Stimulated activated CD4-positive, alpha-beta T cell treated with anti-CD3 and anti-CD28 coated beads, Interleukin-1b, Interleukin-23, amount 100 ng/mL, for 24 hours (primary cell): ENCODE results near the gene UCKL1.
"Not testable (repeated sequence)": the region's sequence is repeated elsewhere in the genome, so short reads cannot be mapped to it uniquely, and the experiment has no call there.

Experiments used
- DNase-seq, 4 experiments: peaks; one replicate each; pipeline ENCODE4 v3.0.0-alpha.2; 2020; ENCODE audit warnings: low read depth in 4 of 4, low spot score in 1 of 4

UCKL1 gene

DNA sequence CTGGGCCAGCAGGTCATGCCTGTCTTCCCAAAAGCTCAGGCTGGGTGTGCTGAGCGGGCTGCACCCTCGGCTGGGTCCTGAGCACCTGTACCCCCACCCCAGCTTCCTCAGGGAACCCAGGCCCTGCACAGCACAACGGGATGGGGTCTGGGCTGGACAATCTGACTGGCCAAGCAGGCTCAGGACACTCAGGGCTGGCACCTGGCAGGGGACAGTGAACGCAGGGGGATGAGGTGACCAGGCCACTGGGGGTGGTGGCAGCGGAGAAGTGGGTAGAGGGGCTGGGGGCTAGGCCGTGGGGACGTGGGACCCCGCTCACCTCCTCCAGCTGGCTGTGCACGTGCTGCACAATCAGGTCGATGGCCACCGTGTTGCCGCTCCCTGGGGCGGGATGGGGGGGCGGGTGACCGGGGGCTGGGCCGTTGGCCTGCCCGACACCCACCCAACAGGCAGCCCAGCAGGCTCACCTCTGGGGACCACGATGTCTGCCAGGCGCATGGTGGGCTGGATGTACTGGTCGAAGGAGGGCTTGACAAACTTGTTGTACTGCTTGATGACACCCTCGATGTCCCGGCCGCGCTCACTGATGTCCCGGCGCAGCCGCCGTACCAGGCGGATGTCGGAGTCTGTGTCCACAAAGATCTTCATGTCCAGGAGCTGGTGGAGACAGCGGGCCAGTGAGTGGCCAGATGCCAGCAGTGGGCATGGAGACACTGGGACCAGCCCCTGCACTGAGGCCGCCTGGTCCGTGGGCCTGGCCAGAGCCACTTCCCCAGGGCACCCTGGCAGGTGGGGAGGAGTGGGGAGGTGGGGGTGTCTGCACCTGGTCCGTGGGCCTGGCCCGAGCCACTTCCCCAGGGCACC lies 11.9 kb downstream of the UCKL1 start:
- DNase-seq, result no peak

DNA sequence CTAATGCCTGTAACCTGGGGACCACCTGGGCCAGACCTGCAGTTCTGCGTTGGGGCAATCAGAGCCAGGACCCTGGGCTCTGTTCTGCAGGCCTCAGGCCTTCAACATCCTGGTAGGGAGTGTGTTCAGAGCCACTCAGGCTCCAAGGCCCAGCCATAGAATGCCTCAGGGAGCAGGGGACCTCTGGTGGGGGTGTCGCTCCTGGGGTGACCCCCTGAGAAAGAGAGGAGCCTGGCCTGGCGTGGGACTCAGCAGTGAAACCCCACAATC lies 12.5 kb downstream of the UCKL1 start:
- DNase-seq, result no peak

DNA sequence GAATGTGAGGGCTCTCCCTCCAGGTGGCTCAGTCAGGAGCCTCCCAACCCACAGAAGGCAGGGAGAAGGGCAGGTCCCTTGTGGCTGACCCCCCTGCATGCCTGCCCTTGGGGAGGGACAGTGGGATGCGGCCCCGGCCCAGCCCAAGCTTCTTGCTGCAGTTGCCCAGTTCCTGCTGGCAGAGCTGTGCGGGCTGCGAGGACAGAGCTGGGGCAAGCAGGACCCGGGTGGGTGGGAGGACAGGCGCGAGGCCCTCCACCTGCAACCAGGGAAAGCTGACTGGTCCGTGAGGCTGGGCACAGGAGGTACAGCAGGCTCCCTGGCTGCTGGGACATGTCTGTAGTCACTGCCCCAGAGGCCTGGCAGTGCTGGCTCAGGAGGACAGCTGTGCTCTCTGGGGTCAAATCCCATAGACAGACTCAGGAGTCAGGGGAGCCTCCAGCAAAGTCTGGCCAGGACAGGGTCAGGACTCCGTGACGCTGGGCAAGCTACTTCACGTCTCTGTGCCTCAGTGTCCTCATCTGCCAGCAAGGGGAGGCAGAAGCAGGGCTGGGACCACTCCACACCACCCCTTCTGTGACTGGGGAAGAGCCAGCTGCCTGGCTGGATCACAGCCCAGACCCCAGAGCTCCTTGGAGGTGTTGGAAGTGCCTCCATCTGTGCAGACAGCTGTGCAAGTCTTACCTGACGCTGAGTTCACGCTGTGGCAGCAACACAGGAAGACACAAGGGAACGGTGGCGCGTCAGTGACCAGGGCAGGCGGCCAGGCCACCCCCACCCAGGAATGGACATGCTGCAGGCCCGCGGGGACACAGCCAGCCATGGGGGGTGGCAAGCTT lies 13.0 kb downstream of the UCKL1 start:
- DNase-seq, result no peak

DNA sequence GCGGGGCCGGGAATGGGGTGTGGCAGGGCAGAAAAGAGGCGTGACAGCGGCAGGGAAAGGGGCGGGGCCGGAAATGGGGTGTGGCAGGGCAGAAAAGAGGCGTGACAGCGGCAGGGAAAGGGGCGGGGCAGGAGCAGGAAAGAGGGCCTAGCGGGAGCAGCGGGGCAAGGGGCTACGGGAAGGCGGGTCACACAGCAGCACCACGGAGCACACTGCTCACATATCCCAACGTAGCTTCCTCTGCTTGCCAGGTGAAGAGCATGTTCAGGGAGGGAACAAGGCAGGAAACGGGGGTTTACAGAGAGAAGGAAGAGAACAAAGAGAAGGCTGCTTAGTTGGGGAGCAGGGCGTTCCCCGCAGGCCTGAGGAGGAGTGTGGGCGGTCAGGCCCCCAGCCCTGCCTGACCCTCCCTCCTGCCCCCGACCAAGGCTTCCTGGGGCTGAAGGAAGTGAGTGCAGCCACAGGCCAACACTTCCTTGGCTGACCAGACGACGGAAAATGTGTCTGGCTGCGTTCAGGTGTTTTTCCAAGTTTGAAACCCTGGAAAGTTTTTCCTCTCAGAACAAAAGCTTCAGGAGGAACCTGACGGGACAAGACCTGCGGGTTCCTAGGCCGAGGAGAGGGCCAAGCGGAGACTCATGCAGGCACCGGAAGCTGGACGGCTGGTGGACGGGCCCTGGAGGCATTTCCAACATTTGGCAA lies 13.8 kb downstream of the UCKL1 start:
- no peak for DNase-seq

DNA sequence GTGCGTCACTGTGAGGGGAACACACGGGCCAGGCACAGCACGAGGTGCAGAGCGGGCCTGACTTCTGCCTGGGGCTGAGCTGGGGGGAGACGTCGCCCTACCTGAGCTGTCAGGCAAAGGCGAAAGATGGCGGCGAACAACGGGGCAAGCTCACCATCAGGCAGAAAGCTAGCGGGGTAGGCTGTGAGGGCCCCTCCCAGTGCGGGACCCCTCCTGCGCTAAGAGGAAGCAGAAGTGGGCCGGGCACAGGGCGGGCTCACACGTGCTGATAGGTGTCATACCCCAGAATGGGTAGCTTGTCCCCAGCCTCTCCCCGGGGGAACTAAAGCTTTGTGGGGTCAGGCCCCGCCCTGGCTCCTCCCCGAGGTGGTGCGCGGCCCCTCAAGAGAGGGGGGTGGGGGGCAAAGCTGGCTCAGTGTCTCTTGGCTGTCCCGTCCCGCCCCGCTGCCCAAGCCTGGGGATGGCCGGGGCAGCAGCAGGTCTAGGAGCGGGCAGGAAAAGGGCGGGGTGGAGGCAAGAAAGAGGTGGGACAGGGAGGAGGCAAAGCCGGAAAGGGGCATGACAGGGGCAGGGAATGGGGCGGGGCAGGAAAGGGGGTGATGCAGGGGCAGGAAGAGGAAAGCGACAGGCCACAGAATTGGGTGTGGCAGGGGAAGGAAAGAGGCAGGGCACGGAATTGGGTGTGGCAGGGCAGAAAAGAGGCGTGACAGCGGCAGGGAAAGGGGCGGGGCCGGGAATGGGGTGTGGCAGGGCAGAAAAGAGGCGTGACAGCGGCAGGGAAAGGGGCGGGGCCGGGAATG lies 14.7 kb downstream of the UCKL1 start:
- peak in 1 of 4 experiments; percentile 65 for DNase-seq

DNA sequence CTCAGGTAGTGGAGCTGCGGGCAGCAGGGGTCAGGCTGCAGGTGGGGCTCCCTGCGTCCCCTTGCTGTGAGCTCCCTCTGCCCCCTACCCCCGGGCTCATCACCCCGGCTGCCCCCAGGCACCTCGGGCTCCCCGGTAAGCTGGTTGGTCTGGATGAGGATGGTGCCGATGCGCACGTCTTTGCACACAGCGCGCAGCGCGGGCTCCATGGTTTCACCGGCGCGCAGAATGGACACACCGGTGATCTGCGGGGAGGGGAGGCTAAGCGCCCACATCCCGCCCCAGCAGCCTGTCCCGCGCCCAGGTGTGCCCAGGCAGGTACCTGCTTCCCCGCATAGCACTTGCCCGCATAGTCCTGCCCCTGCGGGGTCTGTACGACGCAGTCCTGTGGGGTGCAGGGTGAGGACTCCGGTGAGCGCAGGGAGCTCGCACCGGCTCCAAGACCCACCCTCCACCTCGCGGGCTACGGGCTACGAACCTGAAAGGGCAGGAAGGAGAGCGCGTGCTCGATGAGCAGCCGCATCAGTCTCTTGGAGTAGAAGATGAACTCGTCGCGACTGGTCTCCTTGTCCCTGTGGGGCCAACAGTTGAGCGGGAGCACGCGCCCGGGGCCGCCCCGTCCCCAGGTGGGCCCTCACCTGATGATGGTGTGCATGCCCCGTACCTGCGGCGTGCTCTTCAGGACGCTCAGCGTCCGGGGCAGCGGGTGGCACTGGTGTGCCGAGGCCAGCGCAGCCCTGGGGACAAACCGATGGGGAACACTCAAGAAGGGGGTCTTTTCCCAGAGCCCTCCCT lies 15.5 kb downstream of the UCKL1 start:
- DNase-seq, result no peak

DNA sequence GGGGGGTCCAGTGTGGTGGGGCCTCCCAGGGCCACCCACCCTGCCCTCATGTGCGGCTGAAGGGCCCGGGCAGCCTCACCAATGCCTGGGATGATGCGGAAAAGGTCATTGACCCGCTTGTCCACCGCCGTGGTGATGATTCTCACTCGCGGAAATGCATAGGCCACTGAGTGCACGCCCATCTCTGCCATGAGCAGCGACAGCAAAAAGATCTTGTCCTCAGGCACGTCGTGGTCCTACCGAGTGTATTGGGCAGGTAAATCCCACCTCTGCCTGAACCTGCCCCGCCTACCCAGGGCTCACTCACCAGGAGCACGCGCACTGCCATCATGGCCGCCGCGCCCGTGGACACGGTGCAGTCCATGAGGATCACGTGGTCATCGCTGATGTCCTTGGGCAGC lies 16.1 kb downstream of the UCKL1 start:
- DNase-seq, result no peak

DNA sequence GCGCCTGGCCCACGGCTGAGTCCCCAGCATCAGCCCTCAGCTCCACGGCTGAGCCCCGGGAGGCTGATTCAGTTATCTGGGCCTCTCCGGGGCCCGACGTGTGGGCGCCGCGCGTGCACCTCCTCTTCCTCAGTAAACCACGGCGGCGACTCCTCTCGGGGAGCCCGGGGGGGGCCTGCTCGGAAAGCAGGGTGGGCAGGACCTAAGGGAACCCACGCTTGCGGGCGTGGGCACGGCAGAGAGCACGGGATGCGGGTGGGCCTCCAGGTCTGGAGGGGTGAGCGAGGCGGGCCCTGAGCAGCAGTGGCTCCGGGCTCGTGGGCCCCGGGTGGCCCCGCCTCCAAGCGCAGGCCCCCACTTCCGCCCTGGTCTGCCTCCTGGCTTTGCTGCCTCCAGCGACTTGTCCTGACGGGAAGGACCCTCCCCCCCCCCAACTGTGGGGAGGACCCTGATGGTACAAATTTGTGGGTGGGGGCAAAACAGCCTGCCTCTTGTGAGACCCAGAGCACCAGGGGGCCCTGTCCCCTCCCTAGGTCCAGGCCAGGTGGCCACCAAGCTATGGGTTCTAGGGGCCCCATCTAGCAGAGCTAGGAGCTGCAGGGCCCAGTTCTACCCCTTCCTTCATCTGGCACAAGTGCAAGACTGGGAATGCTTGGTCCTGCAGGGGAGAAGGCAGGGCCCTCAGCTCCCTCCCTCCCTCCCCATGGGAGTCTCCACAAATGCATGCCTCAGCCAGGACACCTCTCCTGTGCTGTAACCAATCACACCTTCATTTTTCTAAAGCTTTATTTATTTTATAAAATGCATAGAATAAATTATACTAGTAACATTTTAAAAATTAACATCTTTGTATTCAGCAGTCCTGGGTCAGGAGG lies 16.9 kb downstream of the UCKL1 start:
- DNase-seq, result no peak

DNA sequence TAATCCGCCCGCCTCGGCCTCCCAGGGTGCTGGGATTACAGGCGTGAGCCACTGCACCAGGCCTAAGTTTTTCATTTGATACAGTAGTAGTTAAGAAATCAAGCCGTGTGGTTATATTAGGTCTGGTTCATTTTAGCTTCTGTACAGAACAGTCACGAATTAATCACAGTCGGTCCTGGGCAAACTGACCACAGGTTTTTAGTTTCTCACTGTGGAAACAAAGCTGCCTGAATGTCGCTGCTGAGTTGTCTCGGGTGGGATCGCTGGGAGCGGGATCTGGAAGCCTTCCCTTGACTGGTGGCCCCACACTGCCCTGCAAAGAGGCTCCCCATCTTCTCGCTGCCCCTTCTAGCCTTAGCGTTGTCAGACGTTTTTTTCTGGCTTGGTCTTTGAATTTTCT lies 18.6 kb downstream of the UCKL1 start:
- DNase-seq, result no peak

DNA sequence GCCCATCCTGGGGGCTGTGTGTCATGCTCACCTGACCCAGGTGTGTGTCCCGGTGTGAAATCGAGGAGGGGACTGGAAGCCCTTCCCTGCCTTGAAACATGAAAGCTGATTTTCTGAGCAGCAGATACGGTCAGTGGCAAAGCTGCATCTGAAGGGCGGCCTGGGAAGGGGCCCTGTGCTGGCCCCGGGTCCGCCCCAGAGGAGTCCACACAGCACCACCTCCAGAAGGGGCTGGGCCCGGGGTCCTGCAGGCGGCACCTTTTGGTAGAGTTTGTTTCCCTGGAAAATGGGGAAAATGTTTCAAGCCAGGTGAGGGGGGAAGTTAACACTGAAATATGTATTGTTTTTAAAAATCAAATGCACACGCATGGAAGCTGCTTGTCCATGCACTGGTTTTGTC lies 20.8 kb downstream of the UCKL1 start:
- no peak for DNase-seq

DNA sequence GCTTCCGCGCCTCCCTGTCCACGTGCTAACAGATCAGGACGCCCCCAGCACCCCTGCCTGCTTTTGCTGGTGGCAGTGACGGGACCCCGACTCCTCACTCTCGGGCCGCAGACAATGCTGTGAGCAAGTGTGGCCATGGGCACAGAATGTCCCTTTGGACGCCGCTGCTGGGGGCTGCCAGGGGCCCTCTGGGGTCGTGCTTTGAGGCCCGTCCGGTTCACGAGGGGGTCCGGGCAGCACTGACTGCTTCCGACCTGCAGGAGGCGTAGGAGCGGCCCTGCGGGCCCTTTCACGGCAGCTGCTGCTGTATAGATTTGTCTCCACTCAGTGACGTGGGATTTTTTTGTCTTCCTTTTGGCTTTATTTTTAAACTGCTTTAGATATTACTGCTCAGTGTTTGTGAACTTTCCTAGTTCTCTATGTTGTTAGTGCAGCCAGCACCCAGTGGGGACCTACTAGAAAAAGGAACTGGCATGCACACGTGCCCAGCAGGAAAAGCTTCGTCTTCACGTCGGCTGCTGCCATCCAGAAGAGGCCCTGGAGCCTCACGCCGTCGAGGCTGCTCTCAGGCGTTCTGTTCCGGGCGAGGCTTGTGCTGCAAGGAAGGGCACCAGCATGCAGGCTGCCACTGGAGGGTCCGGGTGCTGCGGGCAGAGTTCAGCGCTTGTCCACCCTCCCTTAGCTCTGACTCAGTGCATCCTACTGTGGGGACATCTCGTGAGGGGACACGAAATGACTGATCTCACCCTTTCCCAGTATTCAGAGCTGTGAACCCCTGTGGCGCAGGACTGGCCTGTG lies 21.7 kb downstream of the UCKL1 start:
- no peak for DNase-seq

DNA sequence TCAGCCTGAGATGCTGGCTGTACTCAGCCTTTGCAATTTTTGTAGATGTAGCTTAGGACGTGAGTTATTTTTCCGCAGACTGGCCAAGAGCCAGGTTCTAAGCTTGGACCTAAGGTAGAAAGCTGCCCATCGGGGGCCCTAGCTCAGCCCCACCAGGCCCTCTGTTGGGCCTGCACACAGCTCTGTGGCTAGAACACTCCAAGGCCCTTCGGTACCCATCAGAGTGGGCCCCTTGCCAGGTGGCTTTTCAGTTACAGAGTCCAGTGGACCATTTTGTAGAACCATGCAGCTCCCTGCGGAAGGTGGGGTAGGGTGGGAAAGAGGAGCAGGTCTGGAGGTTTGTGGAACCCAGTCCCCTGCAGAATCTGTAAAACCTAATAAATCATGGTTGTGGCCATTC lies 22.6 kb downstream of the UCKL1 start:
- no peak for DNase-seq

DNA sequence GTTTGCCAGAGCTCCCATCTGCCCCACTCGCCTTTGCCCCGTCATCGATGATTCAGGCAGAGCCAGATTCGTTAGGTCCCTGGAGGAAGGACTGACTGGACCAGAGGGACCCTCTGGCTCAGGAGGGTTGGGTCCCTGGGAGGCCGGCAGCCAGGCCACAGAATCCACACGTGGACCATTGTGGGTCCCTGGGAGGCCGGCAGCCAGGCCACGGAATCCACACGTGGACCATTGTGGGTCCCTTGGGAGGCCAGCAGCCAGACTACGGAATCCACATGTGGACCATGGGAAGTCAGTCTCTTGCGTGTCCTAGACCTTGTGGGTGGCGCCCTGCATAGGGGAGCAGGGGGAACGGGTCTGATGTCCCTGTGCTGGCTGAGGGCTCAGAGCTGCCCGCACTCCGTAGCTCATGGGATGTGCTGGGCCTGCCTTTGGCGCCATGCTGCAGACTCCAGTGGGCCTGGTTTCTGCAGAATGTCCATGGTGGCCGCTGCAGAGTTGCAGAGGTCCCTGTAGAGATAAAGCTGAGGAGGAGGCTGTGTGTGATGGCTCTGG lies 23.5 kb downstream of the UCKL1 start:
- no peak for DNase-seq

DNA sequence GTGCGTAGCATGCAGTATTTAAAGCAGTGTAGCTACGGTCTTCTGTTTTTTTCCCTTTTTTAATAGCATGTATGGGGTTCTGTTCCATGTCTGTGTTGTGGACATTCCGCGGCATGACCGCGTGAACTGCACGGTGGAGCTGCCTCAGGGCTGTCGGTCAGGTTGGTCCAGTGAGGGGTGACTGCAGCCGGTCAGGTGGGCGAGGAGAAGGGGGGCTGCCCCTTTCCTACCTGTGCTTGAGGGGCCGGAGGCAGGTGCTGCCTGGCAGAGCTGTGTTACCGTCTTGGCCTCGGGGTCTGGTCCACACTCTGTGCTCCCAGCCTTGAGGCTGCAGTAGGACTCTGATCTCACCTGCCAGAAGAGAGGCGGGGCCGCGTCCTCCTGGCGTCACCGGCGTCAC lies 24.5 kb downstream of the UCKL1 start:
- DNase-seq, result no peak

DNA sequence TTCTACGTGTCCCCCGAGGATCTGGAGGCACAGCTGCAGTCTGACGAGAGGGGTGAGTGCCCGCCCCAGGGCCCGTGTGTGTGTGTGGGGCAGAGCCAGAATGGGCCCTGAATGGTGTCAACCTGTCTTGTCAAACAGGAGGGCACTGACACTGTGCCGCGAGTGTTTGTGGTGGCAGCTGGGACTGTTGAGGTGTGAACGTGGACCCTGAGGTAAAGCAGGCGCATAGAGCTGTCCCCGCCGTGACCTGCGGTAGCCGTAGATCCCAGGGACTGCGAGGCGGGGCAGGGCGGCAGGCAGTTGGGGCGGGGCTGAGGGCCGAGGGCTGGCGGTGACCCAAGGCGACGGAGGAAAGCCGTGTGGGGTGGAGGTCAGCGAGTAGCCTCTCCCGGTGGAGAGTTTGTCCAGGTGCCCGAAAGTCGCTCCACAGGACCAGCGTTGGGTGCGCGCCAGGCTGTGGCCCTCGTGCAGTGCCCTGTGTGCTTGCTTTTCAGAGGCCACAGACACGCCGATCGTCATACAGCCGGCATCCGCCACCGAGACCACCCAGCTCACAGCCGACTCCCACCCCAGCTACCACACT lies 25.2 kb downstream of the UCKL1 start:
- no peak for DNase-seq

DNA sequence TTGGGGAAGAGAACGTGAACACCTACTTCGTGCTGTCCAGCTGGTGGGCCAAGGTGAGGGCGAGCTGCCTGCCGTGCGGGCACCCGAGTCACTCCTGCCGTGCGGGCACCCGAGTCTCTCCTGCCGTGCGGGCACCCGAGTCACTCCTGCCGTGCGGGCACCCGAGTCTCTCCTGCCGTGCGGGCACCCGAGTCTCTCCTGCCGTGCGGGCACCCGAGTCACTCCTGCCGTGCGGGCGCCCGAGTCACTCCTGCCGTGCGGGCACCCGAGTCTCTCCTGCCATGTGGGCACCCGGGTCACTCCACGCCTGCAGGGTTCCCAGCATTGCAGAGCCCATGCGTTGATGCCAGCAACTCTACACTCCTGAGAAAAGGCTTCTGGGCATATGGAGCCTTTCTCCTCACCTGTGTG lies 26.7 kb downstream of the UCKL1 start:
- DNase-seq, result not testable (repeated sequence)

DNA sequence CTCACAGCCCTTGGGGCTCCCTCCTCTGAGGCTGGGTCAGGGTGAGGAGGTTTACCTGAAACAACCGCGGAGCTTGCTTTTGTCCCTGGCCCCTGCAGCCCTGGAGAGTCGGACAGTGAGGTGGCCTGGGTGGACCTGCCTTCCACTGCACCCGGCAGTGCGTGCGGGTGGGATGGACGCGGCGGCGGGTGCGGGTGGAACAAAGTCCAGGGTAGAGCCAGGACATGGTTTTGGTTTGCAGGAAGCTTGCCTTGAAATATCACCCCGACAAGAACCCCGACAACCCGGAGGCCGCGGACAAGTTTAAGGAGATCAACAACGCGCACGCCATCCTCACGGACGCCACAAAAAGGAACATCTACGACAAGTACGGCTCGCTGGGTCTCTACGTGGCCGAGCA lies 27.1 kb downstream of the UCKL1 start:
- DNase-seq, result no peak

DNA sequence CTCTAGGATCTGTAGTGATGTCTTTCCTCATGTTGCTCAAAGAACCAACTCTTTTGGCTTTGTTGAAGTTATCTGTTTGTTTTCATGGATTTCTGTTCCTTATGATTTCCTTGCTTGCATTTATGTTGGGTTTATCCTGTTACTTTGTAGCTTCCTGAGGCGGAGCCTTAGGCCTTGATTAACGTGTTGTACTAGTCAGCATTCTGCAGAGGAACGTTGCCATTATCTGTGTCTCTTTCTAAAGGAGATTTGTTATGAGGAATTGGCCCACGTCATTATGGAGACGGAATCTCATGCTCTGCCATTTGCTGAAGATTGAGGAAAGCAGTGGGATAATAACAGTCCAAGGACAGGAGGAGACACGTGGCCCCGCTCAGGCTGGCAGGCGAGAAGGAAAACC lies 29.9 kb downstream of the UCKL1 start:
- no peak for DNase-seq
